Stomach (tissue), 9 donors: Measurements from ENCODE around the gene TESK2. TPM values are rescaled to one million over a fixed set of nuclear protein-coding genes. Genes with fewer than 3 reads are reported as not detected.
A peak's percentile ranks its signal among the peaks of the same experiment; 100 is the strongest.
"Not testable (repeated sequence)": the region's sequence is repeated elsewhere in the genome, so short reads cannot be mapped to it uniquely, and the experiment has no call there.

ENCODE experiments used
- DNase-seq, 2 donors: peaks; one replicate each; pipeline versions ENCODE4 v3.0.0 to v3.0.0-alpha.2; 2013 to 2019
- H3K27ac ChIP-seq, 5 donors: fragments of 200-600 bp in 4 of 5; sonication (generic) in 4 of 5; one replicate each; pipeline ENCODE4 v1.5.1; 2013 to 2019; ENCODE audit warnings: mild to moderate bottlenecking in 1 of 5, moderate library complexity in 1 of 5
- H3K27me3 ChIP-seq, 3 donors: fragments of 200-600 bp; sonication (generic); one replicate each; pipeline ENCODE4 v1.5.1; 2017 to 2019; ENCODE audit warnings: mixed run types in 1 of 3
- H3K36me3 ChIP-seq, 4 donors: fragments of 200-600 bp; sonication (generic); 1 replicate in 3 of 4; 2 replicates in 1 of 4; pipeline ENCODE4 v1.5.1; 2016 to 2019
- H3K4me1 ChIP-seq, 4 donors: fragments of 200-600 bp; sonication (generic); one replicate each; pipeline ENCODE4 v1.5.1; 2016 to 2019
- H3K4me3 ChIP-seq, 4 donors: fragments of 200-600 bp; sonication (generic) in 3 of 4; one replicate each; pipeline ENCODE4 v1.5.1; 2016 to 2019; ENCODE audit warnings: mild to moderate bottlenecking in 1 of 4
- H3K9me3 ChIP-seq, 4 donors: fragments of 200-600 bp; sonication (generic); one replicate each; pipeline ENCODE4 v1.5.1; 2016 to 2019
- CTCF ChIP-seq, 7 experiments: fragments of 450-650 bp in 4 of 7; fragments of 200-600 bp in 3 of 7; sonication (generic) in 3 of 7; IDR thresholded peaks; one replicate each; pipeline ENCODE4 v1.5.1; 2016 to 2019; ENCODE audit warnings: antibody characterized with exemption in 7 of 7, control low read depth in 2 of 7, mild to moderate bottlenecking in 1 of 7
- EP300 ChIP-seq: sonication (generic); formaldehyde crosslinking; IDR thresholded peaks from one replicate; pipeline ENCODE4 v1.6.1; 2017; ENCODE audit warnings: antibody characterized with exemption
- POLR2A ChIP-seq, 4 donors: fragments of 450-650 bp; IDR thresholded peaks; one replicate each; pipeline ENCODE4 v1.6.1; 2016; ENCODE audit warnings: antibody characterized with exemption in 4 of 4, control low read depth in 2 of 4, mild to moderate bottlenecking in 1 of 4, moderate library complexity in 1 of 4
- POLR2AphosphoS5 ChIP-seq, 3 donors: sonication (generic); formaldehyde crosslinking; IDR thresholded peaks; one replicate each; pipeline ENCODE4 v1.6.1; 2016; ENCODE audit warnings: antibody characterized with exemption in 3 of 3
- WGBS, 5 donors: extraction: QIAGEN DNeasy Blood & Tissue Kit in 3 of 5; methylation state at CpG; one replicate each; pipeline versions ENCODE4 v1.1.5 to v1.1.7; 2013 to 2018; 5-methylcytosine and 5-hydroxymethylcytosine counted together
- intact Hi-C: fragments of 100-400 bp; cut with DNase I; formaldehyde crosslinking; loops from one replicate; pipeline ENCODE4 v1.15.1; 2023; ENCODE audit warnings: low total_unique reads
- polyA plus RNA-seq, 3 donors: library from polyadenylated mRNA; stranded (reverse); fragments of 200-250 nt; gene quantifications; one replicate each; pipeline ENCODE4 v1.2.3, GENCODE V29; 2013
- total RNA-seq, 5 donors: library from RNA; depleted of rRNA; stranded (reverse); fragments of >200 nt; gene quantifications; one replicate each; pipeline versions ENCODE4 v1.1.0 to v1.2.3, GENCODE V29; 2014 to 2016
- donor health status: healthy with polysubstance abuse.
- donor health status: Bipolar disorder and iron deficiency.
- donor health status: healthy.

Gene TESK2
- total and polyA plus RNA-seq, 8 donors, result 2.8 to 11.2 (median 4.0) TPM; not detected in 1

GRCh38 chr1:45385302-45385701 lies 105.7 kb downstream of the TESK2 start:
- Histone ChIP-seq H3K9me3 (no peaks in the 10 kb centered on the region), H3K36me3 (no peaks in the 10 kb centered on the region), H3K4me1 (no peaks in the 10 kb centered on the region), H3K27ac (no peak overlapping the region), H3K4me3 (no peak overlapping the region), H3K27me3 (no peaks in the 10 kb centered on the region)
- intact Hi-C loops, result no loop called here
- no peak for TF ChIP-seq EP300
- no peak for TF ChIP-seq POLR2AphosphoS5 (IDR thresholded peaks at IDR 0.05)
- TF ChIP-seq POLR2A (IDR thresholded peaks at IDR 0.05), result no peak
- TF ChIP-seq CTCF (IDR thresholded peaks at IDR 0.05), result no peak
- peak in 1 of 2 donors; percentile 26 for DNase-seq
- WGBS, 5 donors, result 55 to 84% (median 82%) methylated on average over 3 of the region's 3 CpGs

GRCh38 chr1:45384213-45384612 lies 106.8 kb downstream of the TESK2 start:
- H3K36me3 ChIP-seq, intact Hi-C loops, H3K9me3 ChIP-seq, H3K4me3 ChIP-seq, H3K4me1 ChIP-seq, H3K27ac ChIP-seq, DNase-seq, H3K27me3 ChIP-seq: not testable (repeated sequence)
- whole genome bisulfite sequencing, 5 donors, result 82 to 97% (median 95%) methylated on average over 4 of the region's 4 CpGs

GRCh38 chr1:45383191-45383590 lies 107.8 kb downstream of the TESK2 start:
- 79 to 95% (median 89%) methylated on average over 1 of the region's 1 CpG for WGBS, 5 donors
- TF ChIP-seq CTCF (IDR thresholded peaks at IDR 0.05), result no peak

GRCh38 chr1:45381243-45381642 lies 109.7 kb downstream of the TESK2 start:
- intact Hi-C loops, result no loop called here
- DNase-seq, result no peak
- Histone ChIP-seq H3K4me3 (no peak overlapping the region), H3K27ac (no peak overlapping the region), H3K4me1 (peaks cover 0 to 3% (median 2%) of the 10 kb centered on the region in 4 donors), H3K27me3 (no peaks in the 10 kb centered on the region), H3K9me3 (no peaks in the 10 kb centered on the region), H3K36me3 (no peaks in the 10 kb centered on the region)
- WGBS, 5 donors, result 87 to 95% (median 89%) methylated on average over 2 of the region's 2 CpGs
- TF ChIP-seq EP300 (no peak), POLR2AphosphoS5 (IDR thresholded peaks at IDR 0.05) (no peak), POLR2A (IDR thresholded peaks at IDR 0.05) (no peak), CTCF (IDR thresholded peaks at IDR 0.05) (no peak)

More at GRCh38 chr1:45383191-45383590, 107.8 kb downstream of the TESK2 start:
- Histone ChIP-seq H3K27me3 (no peaks in the 10 kb centered on the region), H3K4me1 (no peaks in the 10 kb centered on the region), H3K36me3 (no peaks in the 10 kb centered on the region), H3K9me3 (no peaks in the 10 kb centered on the region), H3K27ac (no peak overlapping the region), H3K4me3 (no peak overlapping the region)
- no peak for DNase-seq
- intact Hi-C loops, result no loop called here

- no peaks in the 10 kb centered on the region for H3K27me3 ChIP-seq
- intact Hi-C loops, result no loop called here
- peaks cover 0 to 8% (median 5%) of the 10 kb centered on the region in 4 donors for H3K4me1 ChIP-seq
- H3K9me3 ChIP-seq, result no peaks in the 10 kb centered on the region
- 75 to 92% (median 90%) methylated on average over 1 of the region's 1 CpG for WGBS, 5 donors
- no peak overlapping the region for H3K4me3 ChIP-seq
- no peak overlapping the region for H3K27ac ChIP-seq
- H3K36me3 ChIP-seq, result no peaks in the 10 kb centered on the region
- DNase-seq, result no peak
- TF ChIP-seq CTCF (IDR thresholded peaks at IDR 0.05), result no peak
- no peak for TF ChIP-seq POLR2AphosphoS5 (IDR thresholded peaks at IDR 0.05)
- no peak for TF ChIP-seq EP300
- TF ChIP-seq POLR2A (IDR thresholded peaks at IDR 0.05), result no peak
Observed at GRCh38 chr1:45380730-45381129, 110.2 kb downstream of the TESK2 start.
